OCI-LY7 (cell line): Measurements from ENCODE around the gene ZBTB7A. TPM values are rescaled to one million over a fixed set of nuclear protein-coding genes. Genes with fewer than 3 reads are reported as not detected.

Experiments
- BruUV-seq: library from RNA; stranded (reverse); fragments of 400-500 nt; replicated peaks from 2 replicates; lab custom pipeline; 2021; lab: Mats Ljungman, UMichigan
- CTCF ChIA-PET: fragments of 300-600 bp; sonication (Branson Sonifier 250); formaldehyde crosslinking; loops from one replicate; lab custom pipeline; 2022; ENCODE audit warnings: antibody characterized with exemption; ENCODE audit not compliant: unreplicated experiment; lab: Charles Lee
- POLR2A ChIA-PET: fragments of 300-600 bp; sonication (Branson Sonifier 250); formaldehyde crosslinking; loops from one replicate; lab custom pipeline; 2022; ENCODE audit warnings: antibody characterized with exemption; lab: Charles Lee
- DNase-seq: peaks from one replicate; pipeline ENCODE4 v3.0.0-alpha.2; 2015; ENCODE audit warnings: low spot score
- H2AFZ ChIP-seq: fragments of 200-600 bp; sonication (generic), shearing (Covaris generic); 2 replicates; pipeline ENCODE4 v1.6.1; 2014; ENCODE audit warnings: mild to moderate bottlenecking, antibody characterized with exemption, low read length, moderate library complexity
- H3K27ac ChIP-seq: fragments of 200-600 bp; sonication (generic); 2 replicates; pipeline ENCODE4 v1.5.1; 2014; ENCODE audit warnings: mixed run types, low read depth, mild to moderate bottlenecking, moderate library complexity, low read length, inconsistent platforms; ENCODE audit not compliant: poor library complexity, severe bottlenecking
- H3K36me3 ChIP-seq: fragments of 200-600 bp; sonication (generic); 2 replicates; pipeline ENCODE4 v1.6.1; 2014; ENCODE audit warnings: mild to moderate bottlenecking, antibody characterized with exemption, low read length, moderate library complexity, mixed read lengths; ENCODE audit not compliant: insufficient read depth
- H3K4me1 ChIP-seq: fragments of 200-600 bp; sonication (generic); 2 replicates; pipeline ENCODE4 v1.5.1; 2014; ENCODE audit warnings: mild to moderate bottlenecking, low read length; ENCODE audit not compliant: insufficient read depth, poor library complexity, severe bottlenecking
- H3K4me2 ChIP-seq: fragments of 200-600 bp; sonication (generic); 2 replicates; pipeline ENCODE4 v1.6.1; 2014; ENCODE audit warnings: mild to moderate bottlenecking, low read length
- H3K4me3 ChIP-seq: fragments of 200-600 bp; sonication (generic); 2 replicates; pipeline ENCODE4 v1.5.1; 2014; ENCODE audit warnings: mild to moderate bottlenecking, low read depth, low read length; ENCODE audit not compliant: poor library complexity, severe bottlenecking
- H3K79me2 ChIP-seq: fragments of 200-600 bp; sonication (generic); 2 replicates; pipeline ENCODE4 v1.6.1; 2016; ENCODE audit warnings: low read depth, mild to moderate bottlenecking, low read length, moderate library complexity, mixed read lengths; ENCODE audit not compliant: insufficient read depth
- H3K9me2 ChIP-seq: fragments of 200-600 bp; sonication (generic); 2 replicates; pipeline ENCODE4 v1.6.1; 2016; ENCODE audit warnings: mild to moderate bottlenecking, low read length, mixed read lengths; ENCODE audit not compliant: insufficient read depth
- H3K9me3 ChIP-seq: fragments of 200-600 bp; sonication (generic); 2 replicates; pipeline ENCODE4 v1.6.1; 2014; ENCODE audit warnings: mild to moderate bottlenecking, mixed run types, low read length, mixed read lengths
- H4K20me1 ChIP-seq: fragments of 200-600 bp; sonication (generic); 2 replicates; pipeline ENCODE4 v1.6.1; 2014; ENCODE audit warnings: mild to moderate bottlenecking, antibody characterized with exemption, low read length, moderate library complexity, mixed read lengths; ENCODE audit not compliant: insufficient read depth
- CTCF ChIP-seq: fragments of 200-600 bp; sonication (generic); conservative IDR thresholded peaks from 2 replicates; pipeline ENCODE4 v1.5.1; 2014; ENCODE audit warnings: mild to moderate bottlenecking, antibody characterized with exemption, low read length, moderate library complexity, mixed read lengths
- EZH2phosphoT487 ChIP-seq: fragments of 200-600 bp; sonication (generic); IDR thresholded peaks from 2 replicates; pipeline ENCODE4 v1.6.1; 2018; ENCODE audit warnings: low read depth, borderline replicate concordance, mild to moderate bottlenecking, mixed run types, antibody characterized with exemption, low read length, moderate library complexity, mixed read lengths
- intact Hi-C: fragments of 100-400 bp; cut with micrococcal nuclease; formaldehyde crosslinking; loops from one replicate; pipeline ENCODE4 v1.10.0; 2022; ENCODE audit not compliant: unreplicated experiment
- total RNA-seq, 2 experiments: library from RNA; depleted of rRNA in 1 of 2; stranded (reverse); fragments of >200 nt in 1 of 2; shearing (Covaris generic) in 1 of 2; gene quantifications; 2 replicates each; pipeline ENCODE4 v1.2.3, GENCODE V29; 2014 to 2022

Gene ZBTB7A
- total RNA-seq, 2 experiments from 2014 or later: 17.2 to 29.3 TPM

- H3K4me3 ChIP-seq: no peak overlapping the region
- ChIA-PET CTCF (no interaction called here), POLR2A (no interaction called here)
- BruUV-seq: no TSS peak
- no peak overlapping the region for H2AFZ ChIP-seq
- peaks cover 27% of the 10 kb centered on the region for H3K79me2 ChIP-seq
- H3K4me1 ChIP-seq: no peaks in the 10 kb centered on the region
- H3K4me2 ChIP-seq: no peak overlapping the region
- TF ChIP-seq EZH2phosphoT487: no peak
- TF ChIP-seq CTCF: no peak
- no peaks in the 10 kb centered on the region for H3K9me3 ChIP-seq
- no peak for DNase-seq
- peaks cover 60% of the 10 kb centered on the region for H3K36me3 ChIP-seq
- no peak overlapping the region for H3K27ac ChIP-seq
- no peaks in the 10 kb centered on the region for H3K9me2 ChIP-seq
- intact Hi-C loops: no loop called here
- no peaks in the 10 kb centered on the region; the same call in 1 of the 2 replicates for H4K20me1 ChIP-seq
Observed at GRCh38 chr19:4042731-4043082, 24.0 kb downstream of the ZBTB7A start.

DNA sequence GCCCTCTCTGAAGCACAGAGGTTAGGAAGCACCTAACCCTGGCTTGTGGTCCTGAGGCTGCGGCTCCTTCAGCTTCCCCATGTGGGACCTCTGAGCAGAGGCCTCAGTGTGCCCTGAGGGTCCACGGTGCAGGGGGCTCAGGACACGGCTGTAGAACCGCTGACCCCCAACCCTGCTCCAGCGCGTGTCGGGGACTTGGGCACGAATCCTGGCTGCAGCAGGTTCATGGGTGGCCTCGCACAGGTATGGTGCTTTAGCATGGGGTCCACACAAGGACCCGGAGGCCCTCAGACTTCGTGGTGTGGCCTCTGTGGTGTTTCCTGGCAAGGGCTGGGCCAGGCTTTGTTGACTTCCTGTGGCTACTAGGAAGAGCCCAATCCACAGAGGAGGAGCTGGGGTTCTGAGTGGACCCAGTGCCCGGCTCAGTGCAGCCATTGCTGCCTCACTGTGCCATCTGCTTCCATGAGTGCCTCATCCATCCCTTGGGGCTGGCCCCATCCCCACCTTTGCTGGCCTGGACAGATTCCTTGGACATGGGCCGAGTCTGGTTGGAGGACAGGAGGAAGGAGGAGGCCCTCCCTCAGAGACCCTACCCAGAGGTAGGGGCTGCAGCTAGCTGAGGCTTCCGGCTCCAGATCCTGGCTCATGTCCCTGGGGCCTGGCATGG, 24.5 kb downstream of the ZBTB7A start:
- H2AFZ ChIP-seq: no peak overlapping the region
- CTCF ChIA-PET: no interaction called here
- peaks cover 60% of the 10 kb centered on the region for H3K36me3 ChIP-seq
- no peak overlapping the region for H3K4me2 ChIP-seq
- intact Hi-C loops: no loop called here
- no peaks in the 10 kb centered on the region for H3K9me3 ChIP-seq
- no peak for TF ChIP-seq CTCF
- BruUV-seq: no TSS peak
- no peak overlapping the region for H3K27ac ChIP-seq
- H3K4me1 ChIP-seq: no peaks in the 10 kb centered on the region
- DNase-seq: no peak
- no peak overlapping the region for H3K4me3 ChIP-seq
- no peaks in the 10 kb centered on the region for H3K9me2 ChIP-seq
- POLR2A ChIA-PET: no interaction called here
- peaks cover 27% of the 10 kb centered on the region for H3K79me2 ChIP-seq
- no peaks in the 10 kb centered on the region; the same call in 1 of the 2 replicates for H4K20me1 ChIP-seq

DNA sequence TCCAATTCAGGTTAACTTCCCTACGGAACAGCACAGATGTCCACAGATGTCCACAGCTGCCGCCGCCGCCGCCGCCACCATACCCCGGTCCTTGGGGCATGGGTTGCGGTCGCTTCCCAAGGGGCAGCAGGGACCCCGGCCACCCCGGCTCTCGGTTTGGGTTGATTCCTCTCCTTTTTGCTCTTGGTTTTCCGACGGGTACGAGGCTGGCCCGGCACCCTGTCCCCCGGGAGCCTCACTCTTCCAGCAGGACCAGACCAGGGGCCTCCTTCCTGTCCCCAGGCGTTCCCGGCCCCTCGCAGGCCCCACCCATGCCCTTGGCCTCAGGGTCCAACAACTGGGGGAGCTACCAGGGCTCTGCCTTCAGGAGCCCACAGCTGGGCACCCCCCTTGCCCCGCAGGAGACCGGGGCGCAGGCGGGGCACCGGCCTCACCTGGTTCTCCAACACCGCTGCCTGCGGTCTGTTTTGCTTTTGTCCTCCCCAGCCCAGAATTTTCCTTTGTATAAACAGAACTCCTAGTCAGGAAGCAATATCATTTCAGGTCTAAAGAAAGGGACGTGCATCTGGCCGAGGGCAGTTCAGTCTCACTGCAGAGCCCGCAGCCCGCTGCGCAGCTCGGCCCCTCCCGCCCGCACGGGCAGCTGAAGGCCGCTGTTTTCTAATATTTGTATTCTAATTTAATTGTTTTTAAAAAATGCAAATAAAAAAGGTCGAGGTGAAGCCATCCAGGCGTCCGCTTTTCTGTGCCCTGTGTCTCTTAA, 27.9 kb downstream of the ZBTB7A start:
- ChIA-PET CTCF (no interaction called here), POLR2A (interaction anchor here (0.6 kb wide), 1 partner anchor 51 kb away, joined by 4 read pairs; no protein-coding TSS in a partner anchor)
- intact Hi-C loops: no loop called here
- peaks cover under 1% of the 10 kb centered on the region; the same call in 1 of the 2 replicates for H3K79me2 ChIP-seq
- H3K9me3 ChIP-seq: peaks cover 10% of the 10 kb centered on the region
- no peak for DNase-seq
- H3K9me2 ChIP-seq: no peaks in the 10 kb centered on the region
- no peaks in the 10 kb centered on the region for H4K20me1 ChIP-seq
- no peaks in the 10 kb centered on the region for H3K4me1 ChIP-seq
- no peak for TF ChIP-seq EZH2phosphoT487
- TF ChIP-seq CTCF: no peak
- peaks cover 61% of the 10 kb centered on the region for H3K36me3 ChIP-seq
- H2AFZ ChIP-seq: no peak overlapping the region
- BruUV-seq: no TSS peak
- H3K27ac ChIP-seq: no peak overlapping the region
- H3K4me2 ChIP-seq: no peak overlapping the region
- no peak overlapping the region for H3K4me3 ChIP-seq
